Duodenal mucosa (tissue), 2 donors: ENCODE measurements around the gene DCHS2.
"Not testable (repeated sequence)": the region's sequence is repeated elsewhere in the genome, so short reads cannot be mapped to it uniquely, and the experiment has no call there.

Experiments used
- H3K27ac ChIP-seq: one replicate; pipeline ENCODE4 v1.7.0; 2013; ENCODE audit warnings: low read depth, low read length
- H3K27me3 ChIP-seq, 2 donors: one replicate each; pipeline ENCODE4 v1.7.0; 2013; ENCODE audit warnings: low read length in 2 of 2, control low read depth in 1 of 2; ENCODE audit not compliant: insufficient read depth in 2 of 2, control insufficient read depth in 1 of 2
- H3K36me3 ChIP-seq, 2 donors: one replicate each; pipeline ENCODE4 v1.7.0; 2013; ENCODE audit warnings: low read length in 2 of 2, control low read depth in 1 of 2; ENCODE audit not compliant: insufficient read depth in 2 of 2, control insufficient read depth in 1 of 2
- H3K4me1 ChIP-seq, 2 donors: one replicate each; pipeline ENCODE4 v1.7.0; 2013; ENCODE audit warnings: low read length in 2 of 2, control low read depth in 1 of 2; ENCODE audit not compliant: insufficient read depth in 2 of 2, control insufficient read depth in 1 of 2
- H3K4me3 ChIP-seq, 2 donors: one replicate each; pipeline ENCODE4 v1.7.0; 2013; ENCODE audit warnings: low read length in 2 of 2, low read depth in 1 of 2
- H3K9ac ChIP-seq, 2 donors: one replicate each; pipeline ENCODE4 v1.7.0; 2013; ENCODE audit warnings: low read length in 2 of 2, low read depth in 1 of 2
- H3K9me3 ChIP-seq, 2 donors: one replicate each; pipeline ENCODE4 v1.7.0; 2013; ENCODE audit warnings: low read length in 2 of 2, control low read depth in 1 of 2; ENCODE audit not compliant: control insufficient read depth in 1 of 2

The DCHS2 gene

GRCh38 chr4:154277172-154277571 lies 214.4 kb downstream of the DCHS2 start:
- H3K27ac ChIP-seq: no peak overlapping the region
- H3K9me3 ChIP-seq: no peaks in the 10 kb centered on the region
- no peaks in the 10 kb centered on the region for H3K4me1 ChIP-seq
- H3K9ac ChIP-seq: no peak overlapping the region
- H3K4me3 ChIP-seq: no peak overlapping the region
- H3K27me3 ChIP-seq: no peaks in the 10 kb centered on the region
- no peaks in the 10 kb centered on the region for H3K36me3 ChIP-seq

- Histone ChIP-seq H3K9me3 (no peaks in the 10 kb centered on the region), H3K4me3 (no peak overlapping the region), H3K4me1 (no peaks in the 10 kb centered on the region), H3K27ac (no peak overlapping the region), H3K27me3 (no peaks in the 10 kb centered on the region), H3K9ac (no peak overlapping the region), H3K36me3 (no peaks in the 10 kb centered on the region)
Measured at GRCh38 chr4:154276496-154276895, 215.1 kb downstream of the DCHS2 start.

- Histone ChIP-seq H3K36me3 (no peaks in the 10 kb centered on the region), H3K27ac (no peak overlapping the region), H3K9me3 (no peaks in the 10 kb centered on the region), H3K4me3 (no peak overlapping the region), H3K27me3 (no peaks in the 10 kb centered on the region), H3K4me1 (no peaks in the 10 kb centered on the region), H3K9ac (no peak overlapping the region)
Measured at GRCh38 chr4:154254999-154255398, 236.6 kb downstream of the DCHS2 start.

DNA sequence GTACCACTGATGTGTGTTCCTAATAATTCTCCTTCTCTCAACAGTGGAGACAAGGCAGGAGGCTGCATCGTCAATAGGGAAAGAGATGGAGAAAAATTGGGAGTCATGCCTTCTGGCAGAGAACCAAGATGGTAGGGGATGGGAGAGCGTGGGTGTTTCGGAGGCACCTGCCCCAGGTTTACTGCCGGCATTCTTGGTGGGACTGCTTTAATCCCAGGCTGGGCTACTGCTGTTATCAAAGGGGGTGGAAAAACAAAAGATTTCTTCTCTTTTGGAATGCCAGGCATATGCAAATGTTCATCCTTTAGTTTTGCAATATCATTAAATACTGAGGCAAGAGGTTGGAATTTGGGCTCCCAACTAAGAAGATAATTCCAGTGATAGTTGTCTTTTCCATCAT lies 257.0 kb downstream of the DCHS2 start:
- Histone ChIP-seq H3K27me3 (no peaks in the 10 kb centered on the region), H3K36me3 (no peaks in the 10 kb centered on the region), H3K9ac (no peak overlapping the region), H3K27ac (no peak overlapping the region), H3K4me3 (no peak overlapping the region), H3K4me1 (no peaks in the 10 kb centered on the region), H3K9me3 (no peaks in the 10 kb centered on the region)

DNA sequence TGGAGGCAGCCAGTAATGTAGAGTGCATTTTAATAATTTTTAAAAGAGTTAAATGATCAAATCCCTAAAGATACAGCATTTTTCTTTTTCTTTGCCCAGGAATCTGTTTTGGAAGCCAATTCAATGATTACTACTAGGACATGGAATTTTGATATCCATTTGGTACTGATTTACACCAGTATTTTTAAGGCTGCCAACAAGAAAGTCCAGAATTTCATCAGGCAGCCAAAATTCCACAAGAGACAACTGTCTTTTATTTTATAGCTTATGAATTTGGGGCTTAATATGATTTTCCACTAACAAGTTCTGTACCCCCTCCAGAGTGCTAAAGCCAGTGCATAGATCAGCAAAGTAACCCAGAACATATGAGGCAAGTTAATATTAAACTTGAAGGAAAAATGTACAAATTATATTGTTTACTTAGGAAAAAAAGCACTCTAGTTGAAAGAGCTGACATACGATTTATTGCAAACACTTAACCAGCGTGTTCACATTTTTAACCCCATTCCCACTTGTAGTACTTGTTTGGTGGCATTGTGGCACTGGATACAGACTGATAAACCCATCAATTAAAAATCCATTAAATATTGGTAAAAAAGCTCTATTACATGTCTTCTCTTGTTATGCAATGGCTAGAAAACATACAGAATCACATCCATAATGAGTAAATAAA lies 259.7 kb downstream of the DCHS2 start:
- Histone ChIP-seq H3K9ac (no peak overlapping the region), H3K36me3 (no peaks in the 10 kb centered on the region), H3K9me3 (no peaks in the 10 kb centered on the region), H3K27me3 (no peaks in the 10 kb centered on the region), H3K4me1 (no peaks in the 10 kb centered on the region), H3K4me3 (no peak overlapping the region), H3K27ac (no peak overlapping the region)

GRCh38 chr4:154230723-154231122 lies 260.9 kb downstream of the DCHS2 start:
- Histone ChIP-seq H3K4me1 (no peaks in the 10 kb centered on the region), H3K27ac (no peak overlapping the region), H3K27me3 (no peaks in the 10 kb centered on the region), H3K36me3 (no peaks in the 10 kb centered on the region), H3K4me3 (no peak overlapping the region), H3K9me3 (no peaks in the 10 kb centered on the region), H3K9ac (no peak overlapping the region)

GRCh38 chr4:154230091-154230490 lies 261.5 kb downstream of the DCHS2 start:
- no peak overlapping the region for H3K9ac ChIP-seq
- H3K27ac ChIP-seq: no peak overlapping the region
- H3K4me1 ChIP-seq: no peaks in the 10 kb centered on the region
- no peaks in the 10 kb centered on the region for H3K9me3 ChIP-seq
- no peaks in the 10 kb centered on the region for H3K27me3 ChIP-seq
- H3K4me3 ChIP-seq: no peak overlapping the region
- H3K36me3 ChIP-seq: no peaks in the 10 kb centered on the region

GRCh38 chr4:154222875-154223274 lies 268.7 kb downstream of the DCHS2 start:
- no peak overlapping the region for H3K4me3 ChIP-seq
- no peaks in the 10 kb centered on the region for H3K4me1 ChIP-seq
- H3K36me3 ChIP-seq: no peaks in the 10 kb centered on the region
- no peak overlapping the region for H3K27ac ChIP-seq
- peaks cover 0 to 3% of the 10 kb centered on the region in 2 donors for H3K9me3 ChIP-seq
- H3K9ac ChIP-seq: no peak overlapping the region
- H3K27me3 ChIP-seq: no peaks in the 10 kb centered on the region

DNA sequence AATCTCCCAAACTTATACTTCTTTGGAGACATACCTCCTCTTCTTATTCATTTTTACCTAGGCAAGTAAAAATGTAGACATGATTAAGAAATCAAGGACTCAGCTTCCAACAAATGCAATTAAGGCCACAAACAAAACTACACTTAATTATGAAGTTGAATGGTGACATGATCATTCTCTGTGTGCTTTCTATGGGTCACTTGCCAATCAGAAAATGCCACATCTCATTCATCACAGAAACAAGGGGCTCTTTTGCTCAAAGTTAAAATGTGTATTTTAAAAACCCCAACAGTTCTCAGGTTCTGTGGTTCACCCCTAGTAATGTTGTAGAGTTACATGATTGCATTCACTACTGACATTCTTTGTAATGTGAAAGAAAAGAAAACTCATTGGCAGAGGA lies 273.5 kb downstream of the DCHS2 start:
- Histone ChIP-seq H3K9me3 (no peaks in the 10 kb centered on the region), H3K27ac (no peak overlapping the region), H3K4me3 (no peak overlapping the region), H3K4me1 (no peaks in the 10 kb centered on the region), H3K27me3 (no peaks in the 10 kb centered on the region), H3K9ac (no peak overlapping the region), H3K36me3 (no peaks in the 10 kb centered on the region)

DNA sequence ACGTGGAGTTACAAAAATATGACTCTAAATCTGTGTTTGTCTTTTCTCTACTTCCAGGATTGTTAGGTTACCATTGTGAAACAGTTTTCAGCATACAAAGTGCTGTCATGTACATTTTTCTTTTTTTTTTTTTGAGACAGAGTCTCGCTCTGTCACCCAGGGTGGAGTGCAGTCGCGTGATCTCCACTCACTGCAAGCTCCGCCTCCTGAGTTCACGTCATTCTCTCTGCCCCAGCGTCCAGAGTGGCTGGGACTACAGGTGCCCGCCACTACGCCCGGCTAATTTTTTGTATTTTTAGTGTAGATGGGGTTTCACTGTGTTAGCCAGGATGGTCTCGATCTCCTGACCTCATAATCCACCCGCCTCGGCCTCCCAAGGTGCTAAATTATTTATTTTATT lies 274.2 kb downstream of the DCHS2 start:
- not testable (repeated sequence) for H3K4me1 ChIP-seq, H3K9me3 ChIP-seq, H3K36me3 ChIP-seq, H3K27me3 ChIP-seq, H3K27ac ChIP-seq, H3K9ac ChIP-seq, H3K4me3 ChIP-seq

- H3K4me1 ChIP-seq: no peaks in the 10 kb centered on the region
- H3K27ac ChIP-seq: no peak overlapping the region
- no peaks in the 10 kb centered on the region for H3K9me3 ChIP-seq
- H3K4me3 ChIP-seq: no peak overlapping the region
- H3K27me3 ChIP-seq: no peaks in the 10 kb centered on the region
- H3K9ac ChIP-seq: no peak overlapping the region
- H3K36me3 ChIP-seq: no peaks in the 10 kb centered on the region
Measured at GRCh38 chr4:154211506-154211905, 280.1 kb downstream of the DCHS2 start.
